Neural progenitor cell (in vitro differentiated cells): ENCODE results near the gene PERM1.

ENCODE experiments used
- EZH2 ChIP-seq: fragments of 200-600 bp; sonication (generic); IDR thresholded peaks from 2 replicates; pipeline ENCODE4 v1.6.1; 2017; ENCODE audit warnings: antibody characterized with exemption, mild to moderate bottlenecking, moderate library complexity
- EZH2phosphoT487 ChIP-seq: fragments of 200-600 bp; sonication (generic); IDR thresholded peaks from 2 replicates; pipeline ENCODE4 v1.6.1; 2017; ENCODE audit warnings: antibody characterized with exemption
- TF ChIP-seq, protein P1 (sequence below): fragments of 200-600 bp; sonication (generic); IDR thresholded peaks from 2 replicates; pipeline ENCODE4 v1.5.1; 2017; ENCODE audit warnings: antibody characterized with exemption, mild to moderate bottlenecking

DNA sequence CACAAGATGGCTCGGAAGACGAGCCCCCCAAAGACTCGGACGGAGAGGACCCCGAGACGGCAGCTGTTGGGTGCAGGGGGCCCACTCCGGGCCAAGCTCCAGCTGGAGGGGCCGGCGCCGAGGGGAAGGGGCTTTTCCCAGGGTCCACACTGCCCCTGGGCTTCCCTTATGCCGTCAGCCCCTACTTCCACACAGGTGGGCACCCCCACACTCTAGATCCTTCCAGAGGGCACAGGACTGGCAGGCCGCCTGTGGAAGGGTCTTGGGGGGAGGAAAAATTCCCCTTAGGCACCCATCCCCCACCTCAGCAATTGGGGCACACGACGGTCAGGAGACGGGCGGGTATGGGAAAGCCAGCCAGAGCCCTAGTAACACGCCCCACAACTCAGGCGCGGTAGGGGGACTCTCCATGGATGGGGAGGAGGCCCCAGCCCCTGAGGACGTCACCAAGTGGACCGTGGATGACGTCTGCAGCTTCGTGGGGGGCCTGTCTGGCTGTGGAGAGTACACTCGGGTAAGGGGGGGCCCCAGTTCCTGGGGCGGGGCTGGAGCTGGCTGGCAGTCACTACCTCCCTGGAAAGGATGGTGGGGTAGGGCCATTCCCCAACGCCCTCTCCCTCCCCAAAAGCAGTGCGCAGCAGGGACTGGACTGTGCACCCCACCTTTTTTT is 38.9 kb downstream of the PERM1 start:
- TF ChIP-seq, protein P1, sequence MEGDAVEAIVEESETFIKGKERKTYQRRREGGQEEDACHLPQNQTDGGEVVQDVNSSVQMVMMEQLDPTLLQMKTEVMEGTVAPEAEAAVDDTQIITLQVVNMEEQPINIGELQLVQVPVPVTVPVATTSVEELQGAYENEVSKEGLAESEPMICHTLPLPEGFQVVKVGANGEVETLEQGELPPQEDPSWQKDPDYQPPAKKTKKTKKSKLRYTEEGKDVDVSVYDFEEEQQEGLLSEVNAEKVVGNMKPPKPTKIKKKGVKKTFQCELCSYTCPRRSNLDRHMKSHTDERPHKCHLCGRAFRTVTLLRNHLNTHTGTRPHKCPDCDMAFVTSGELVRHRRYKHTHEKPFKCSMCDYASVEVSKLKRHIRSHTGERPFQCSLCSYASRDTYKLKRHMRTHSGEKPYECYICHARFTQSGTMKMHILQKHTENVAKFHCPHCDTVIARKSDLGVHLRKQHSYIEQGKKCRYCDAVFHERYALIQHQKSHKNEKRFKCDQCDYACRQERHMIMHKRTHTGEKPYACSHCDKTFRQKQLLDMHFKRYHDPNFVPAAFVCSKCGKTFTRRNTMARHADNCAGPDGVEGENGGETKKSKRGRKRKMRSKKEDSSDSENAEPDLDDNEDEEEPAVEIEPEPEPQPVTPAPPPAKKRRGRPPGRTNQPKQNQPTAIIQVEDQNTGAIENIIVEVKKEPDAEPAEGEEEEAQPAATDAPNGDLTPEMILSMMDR, result no peak
- TF ChIP-seq EZH2 (no peak), EZH2phosphoT487 (no peak)
